ENCODE measurements around the gene ADAM22.

- TF ChIP-seq, protein P1, sequence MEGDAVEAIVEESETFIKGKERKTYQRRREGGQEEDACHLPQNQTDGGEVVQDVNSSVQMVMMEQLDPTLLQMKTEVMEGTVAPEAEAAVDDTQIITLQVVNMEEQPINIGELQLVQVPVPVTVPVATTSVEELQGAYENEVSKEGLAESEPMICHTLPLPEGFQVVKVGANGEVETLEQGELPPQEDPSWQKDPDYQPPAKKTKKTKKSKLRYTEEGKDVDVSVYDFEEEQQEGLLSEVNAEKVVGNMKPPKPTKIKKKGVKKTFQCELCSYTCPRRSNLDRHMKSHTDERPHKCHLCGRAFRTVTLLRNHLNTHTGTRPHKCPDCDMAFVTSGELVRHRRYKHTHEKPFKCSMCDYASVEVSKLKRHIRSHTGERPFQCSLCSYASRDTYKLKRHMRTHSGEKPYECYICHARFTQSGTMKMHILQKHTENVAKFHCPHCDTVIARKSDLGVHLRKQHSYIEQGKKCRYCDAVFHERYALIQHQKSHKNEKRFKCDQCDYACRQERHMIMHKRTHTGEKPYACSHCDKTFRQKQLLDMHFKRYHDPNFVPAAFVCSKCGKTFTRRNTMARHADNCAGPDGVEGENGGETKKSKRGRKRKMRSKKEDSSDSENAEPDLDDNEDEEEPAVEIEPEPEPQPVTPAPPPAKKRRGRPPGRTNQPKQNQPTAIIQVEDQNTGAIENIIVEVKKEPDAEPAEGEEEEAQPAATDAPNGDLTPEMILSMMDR (IDR thresholded peaks at IDR 0.05; ENCODE audit: low read depth, low read length, poor library complexity, severe bottlenecking): no peak
- TF ChIP-seq EZH2phosphoT487 (IDR thresholded peaks at IDR 0.05; ENCODE audit: borderline replicate concordance, low read length): no peak
These were observed 249.0 kb downstream of the ADAM22 start for GRCh38 chr7:88183051-88183450.

Data from DOHH2 (cell line).